ENCODE measurements around the gene BACH2.
A peak's percentile ranks its signal among the peaks of the same experiment; 100 is the strongest.

Gene BACH2

DNA sequence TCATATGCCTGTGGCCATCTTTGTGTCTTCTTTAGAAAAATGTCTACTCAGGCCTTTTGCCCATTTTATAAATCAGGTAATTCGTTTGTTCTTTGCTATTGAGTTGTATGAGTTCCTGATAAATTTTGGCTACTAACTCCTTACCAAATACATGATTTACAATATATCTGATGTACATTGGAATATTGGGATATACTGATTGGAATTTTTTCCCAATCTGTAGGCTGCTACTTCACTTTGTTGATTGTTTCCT is 39.2 kb downstream of the BACH2 start:
- DNase-seq (ENCODE audit: low read depth) = no peak
- TF ChIP-seq, protein P1, sequence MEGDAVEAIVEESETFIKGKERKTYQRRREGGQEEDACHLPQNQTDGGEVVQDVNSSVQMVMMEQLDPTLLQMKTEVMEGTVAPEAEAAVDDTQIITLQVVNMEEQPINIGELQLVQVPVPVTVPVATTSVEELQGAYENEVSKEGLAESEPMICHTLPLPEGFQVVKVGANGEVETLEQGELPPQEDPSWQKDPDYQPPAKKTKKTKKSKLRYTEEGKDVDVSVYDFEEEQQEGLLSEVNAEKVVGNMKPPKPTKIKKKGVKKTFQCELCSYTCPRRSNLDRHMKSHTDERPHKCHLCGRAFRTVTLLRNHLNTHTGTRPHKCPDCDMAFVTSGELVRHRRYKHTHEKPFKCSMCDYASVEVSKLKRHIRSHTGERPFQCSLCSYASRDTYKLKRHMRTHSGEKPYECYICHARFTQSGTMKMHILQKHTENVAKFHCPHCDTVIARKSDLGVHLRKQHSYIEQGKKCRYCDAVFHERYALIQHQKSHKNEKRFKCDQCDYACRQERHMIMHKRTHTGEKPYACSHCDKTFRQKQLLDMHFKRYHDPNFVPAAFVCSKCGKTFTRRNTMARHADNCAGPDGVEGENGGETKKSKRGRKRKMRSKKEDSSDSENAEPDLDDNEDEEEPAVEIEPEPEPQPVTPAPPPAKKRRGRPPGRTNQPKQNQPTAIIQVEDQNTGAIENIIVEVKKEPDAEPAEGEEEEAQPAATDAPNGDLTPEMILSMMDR (conservative IDR thresholded peaks at IDR 0.05; ENCODE audit: control insufficient read depth, insufficient read depth, low read depth, low read length) = no peak
- no peak overlapping the region for H3K4me3 ChIP-seq (ENCODE audit: control insufficient read depth, low read depth, low read length)

GRCh38 chr6:90256698-90257485 is 39.8 kb downstream of the BACH2 start:
- peak; percentile 88 for DNase-seq (ENCODE audit: low read depth)
- no peak overlapping the region for H3K4me3 ChIP-seq (ENCODE audit: control insufficient read depth, low read depth, low read length)
- TF ChIP-seq, protein P1 (conservative IDR thresholded peaks at IDR 0.05; ENCODE audit: control insufficient read depth, insufficient read depth, low read depth, low read length) = no peak

DNA sequence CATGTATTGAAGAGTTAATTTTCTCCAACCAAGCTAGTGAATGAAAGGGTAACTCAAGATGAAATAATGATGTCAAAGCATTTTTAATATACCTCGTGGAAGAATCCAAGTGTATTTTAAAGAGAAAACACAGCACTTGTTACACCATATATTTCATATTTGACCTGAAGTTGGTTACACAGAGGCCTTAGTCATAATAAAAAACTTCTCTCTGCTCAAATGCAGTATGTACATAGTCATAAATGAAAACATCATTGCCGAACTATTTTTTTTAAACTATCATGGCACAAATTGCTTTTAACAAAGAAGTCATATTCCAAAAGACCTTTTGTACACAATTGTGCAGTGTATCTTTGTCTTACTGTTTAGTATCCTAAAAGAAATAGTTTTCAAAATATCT is 43.0 kb downstream of the BACH2 start:
- no peak overlapping the region for H3K4me3 ChIP-seq (ENCODE audit: control insufficient read depth, low read depth, low read length)
- TF ChIP-seq, protein P1 (conservative IDR thresholded peaks at IDR 0.05; ENCODE audit: control insufficient read depth, insufficient read depth, low read depth, low read length) = no peak
- peak; percentile 19 for DNase-seq (ENCODE audit: low read depth)

DNA sequence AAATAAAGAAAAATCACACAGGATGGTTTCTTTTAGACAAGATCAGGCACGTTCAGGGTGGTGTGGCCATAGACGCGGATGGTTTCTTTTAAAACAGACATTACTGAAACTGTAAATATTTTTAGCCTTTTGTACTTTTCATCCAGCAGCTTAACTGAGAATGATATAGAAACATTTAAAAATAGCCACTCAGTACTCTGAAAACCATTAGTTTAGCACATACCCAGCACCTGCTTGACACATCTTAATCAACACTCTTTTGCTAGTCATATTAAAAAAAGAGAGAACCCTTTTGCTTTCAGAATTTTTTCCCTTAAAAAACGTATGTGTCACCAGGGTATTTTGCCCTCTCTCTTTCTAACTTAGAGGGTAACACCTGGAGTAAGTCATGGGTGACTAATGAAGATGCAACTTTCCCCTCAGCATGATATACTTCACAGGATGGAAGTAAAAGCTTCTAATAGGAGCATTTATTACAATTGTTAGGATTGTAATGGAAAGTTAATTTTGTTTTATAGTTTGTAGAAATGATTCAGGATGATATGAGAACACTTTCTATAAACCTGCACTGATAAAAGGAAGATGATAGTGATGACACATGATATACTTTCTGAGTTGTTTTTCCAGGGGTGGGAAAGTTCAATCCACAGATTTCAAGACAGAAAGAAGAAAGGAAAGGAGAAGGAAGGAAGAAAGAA is 45.2 kb downstream of the BACH2 start:
- H3K4me3 ChIP-seq (ENCODE audit: control insufficient read depth, low read depth, low read length) = no peak overlapping the region
- DNase-seq (ENCODE audit: low read depth) = peak; percentile 17
- TF ChIP-seq, protein P1 (conservative IDR thresholded peaks at IDR 0.05; ENCODE audit: control insufficient read depth, insufficient read depth, low read depth, low read length) = no peak

- TF ChIP-seq, protein P1 (conservative IDR thresholded peaks at IDR 0.05; ENCODE audit: control insufficient read depth, insufficient read depth, low read depth, low read length) = no peak
- no peak for DNase-seq (ENCODE audit: low read depth)
- no peak overlapping the region for H3K4me3 ChIP-seq (ENCODE audit: control insufficient read depth, low read depth, low read length)
These were observed 46.2 kb downstream of the BACH2 start for GRCh38 chr6:90250405-90250804.

- DNase-seq (ENCODE audit: low read depth) = no peak
- TF ChIP-seq, protein P1 (conservative IDR thresholded peaks at IDR 0.05; ENCODE audit: control insufficient read depth, insufficient read depth, low read depth, low read length) = no peak
These were observed 47.2 kb downstream of the BACH2 start for GRCh38 chr6:90249458-90249857.

More at GRCh38 chr6:90249458-90249857, 47.2 kb downstream of the BACH2 start:
- no peak overlapping the region for H3K4me3 ChIP-seq (ENCODE audit: control insufficient read depth, low read depth, low read length)
